H9 (cell line): ENCODE measurements around the gene MAGEB10. TPM values are rescaled to one million over a fixed set of nuclear protein-coding genes. Genes with fewer than 3 reads are reported as not detected.

ENCODE experiments used
- DNase-seq: peaks from one replicate; pipeline ENCODE4 v3.0.0-alpha.2; 2017
- H2AFZ ChIP-seq: one replicate; pipeline ENCODE4 v1.6.1; 2013; ENCODE audit warnings: mild to moderate bottlenecking, low read length, control low read depth, moderate library complexity
- H2AK5ac ChIP-seq: 2 replicates; pipeline ENCODE4 v1.6.1; 2013; ENCODE audit warnings: low read length, control low read depth, mixed read lengths; ENCODE audit not compliant: insufficient read length
- H2BK120ac ChIP-seq: one replicate; pipeline ENCODE4 v1.6.1; 2013; ENCODE audit warnings: low read depth, mild to moderate bottlenecking, low read length, control low read depth, inconsistent platforms; ENCODE audit not compliant: poor library complexity, severe bottlenecking
- H2BK12ac ChIP-seq: 2 replicates; pipeline ENCODE4 v1.6.1; 2013; ENCODE audit warnings: low read length, control low read depth, mixed read lengths, low read depth; ENCODE audit not compliant: insufficient read length
- H2BK15ac ChIP-seq: 2 replicates; pipeline ENCODE4 v1.6.1; 2013; ENCODE audit warnings: low read depth, low read length, control low read depth
- H2BK20ac ChIP-seq: one replicate; pipeline ENCODE4 v1.6.1; 2013; ENCODE audit warnings: low read depth, mild to moderate bottlenecking, low read length, control low read depth, inconsistent platforms; ENCODE audit not compliant: poor library complexity, severe bottlenecking
- H2BK5ac ChIP-seq: 2 replicates; pipeline ENCODE4 v1.6.1; 2013; ENCODE audit warnings: low read length, control low read depth, mixed read lengths; ENCODE audit not compliant: insufficient read length
- H3K14ac ChIP-seq: 2 replicates; pipeline ENCODE4 v1.6.1; 2013; ENCODE audit warnings: low read length, control low read depth; ENCODE audit not compliant: insufficient read depth
- H3K18ac ChIP-seq: 2 replicates; pipeline ENCODE4 v1.6.1; 2013; ENCODE audit warnings: low read depth, mild to moderate bottlenecking, mixed read lengths, low read length, control low read depth; ENCODE audit not compliant: insufficient read length
- H3K23ac ChIP-seq: 2 replicates; pipeline ENCODE4 v1.6.1; 2013; ENCODE audit warnings: low read length, control low read depth, mixed read lengths, low read depth; ENCODE audit not compliant: insufficient read length
- H3K23me2 ChIP-seq: 2 replicates; pipeline ENCODE4 v1.6.1; 2013; ENCODE audit warnings: low read depth, mild to moderate bottlenecking, mixed read lengths, low read length, control low read depth; ENCODE audit not compliant: insufficient read length, poor library complexity, severe bottlenecking
- H3K27ac ChIP-seq: 2 replicates; pipeline ENCODE4 v1.5.1; 2013; ENCODE audit warnings: low read length, control low read depth, mixed read lengths, low read depth; ENCODE audit not compliant: insufficient read length
- H3K27me3 ChIP-seq: 2 replicates; pipeline ENCODE4 v1.6.1; 2013; ENCODE audit warnings: low read length, control low read depth, inconsistent platforms; ENCODE audit not compliant: insufficient read depth
- H3K4ac ChIP-seq: 2 replicates; pipeline ENCODE4 v1.6.1; 2013; ENCODE audit warnings: low read depth, mild to moderate bottlenecking, control low read depth, inconsistent platforms, low read length, moderate library complexity
- H3K4me1 ChIP-seq: 2 replicates; pipeline ENCODE4 v1.6.1; 2013; ENCODE audit warnings: low read length, control low read depth, inconsistent platforms; ENCODE audit not compliant: insufficient read depth
- H3K4me2 ChIP-seq: 2 replicates; pipeline ENCODE4 v1.6.1; 2013; ENCODE audit warnings: low read length, control low read depth, mixed read lengths; ENCODE audit not compliant: insufficient read length, insufficient read depth
- H3K56ac ChIP-seq: 2 replicates; pipeline ENCODE4 v1.6.1; 2013; ENCODE audit warnings: low read depth, mild to moderate bottlenecking, mixed read lengths, low read length, control low read depth; ENCODE audit not compliant: insufficient read length
- H3K79me1 ChIP-seq: 2 replicates; pipeline ENCODE4 v1.6.1; 2013; ENCODE audit warnings: low read depth, mild to moderate bottlenecking, moderate library complexity, low read length, control low read depth, inconsistent platforms; ENCODE audit not compliant: insufficient read depth, poor library complexity, severe bottlenecking
- H3K79me2 ChIP-seq: 2 replicates; pipeline ENCODE4 v1.6.1; 2013; ENCODE audit warnings: low read length, control low read depth, inconsistent platforms; ENCODE audit not compliant: insufficient read depth
- H3K9ac ChIP-seq: 2 replicates; pipeline ENCODE4 v1.6.1; 2013; ENCODE audit warnings: low read length, control low read depth, mixed read lengths; ENCODE audit not compliant: insufficient read length; ENCODE audit errors: extremely low read depth
- H3K9me3 ChIP-seq: one replicate; pipeline ENCODE4 v1.6.1; 2013; ENCODE audit warnings: low read depth, low read length, inconsistent platforms; ENCODE audit not compliant: control insufficient read depth
- H3T11ph ChIP-seq: one replicate; pipeline ENCODE4 v1.6.1; 2013; ENCODE audit warnings: mild to moderate bottlenecking, low read length, control low read depth, inconsistent platforms
- H4K20me1 ChIP-seq: one replicate; pipeline ENCODE4 v1.6.1; 2013; ENCODE audit not compliant: control insufficient read depth, insufficient read length, insufficient read depth
- H4K5ac ChIP-seq: 2 replicates; pipeline ENCODE4 v1.6.1; 2013; ENCODE audit warnings: low read depth, mild to moderate bottlenecking, mixed read lengths, low read length, control low read depth; ENCODE audit not compliant: insufficient read length
- H4K8ac ChIP-seq: replicated peaks from 2 replicates; pipeline ENCODE4 v1.6.1; 2013; ENCODE audit warnings: low read length, control low read depth, mixed read lengths, low read depth; ENCODE audit not compliant: insufficient read length
- H4K91ac ChIP-seq: 2 replicates; pipeline ENCODE4 v1.6.1; 2013; ENCODE audit warnings: low read depth, mild to moderate bottlenecking, moderate library complexity, mixed read lengths, low read length, control low read depth; ENCODE audit not compliant: insufficient read length
- H3K27ac Mint-ChIP-seq, 3 experiments: 2 replicates in 2 of 3; 3 replicates in 1 of 3; pipeline ENCODE4 v1.8.0; 2020 to 2021; ENCODE audit warnings: mixed read lengths in 3 of 3, mild to moderate bottlenecking in 1 of 3, moderate library complexity in 1 of 3
- H3K27me3 Mint-ChIP-seq: 2 replicates; pipeline ENCODE4 v1.8.0; 2021; ENCODE audit warnings: low read depth, mild to moderate bottlenecking, moderate library complexity, mixed read lengths
- H3K36me3 Mint-ChIP-seq, 3 experiments: 2 replicates in 2 of 3; 3 replicates in 1 of 3; pipeline ENCODE4 v1.8.0; 2020 to 2021; ENCODE audit warnings: low read depth in 3 of 3, mixed read lengths in 3 of 3; ENCODE audit not compliant: insufficient read depth in 1 of 3
- H3K4me1 Mint-ChIP-seq, 2 experiments: 2 replicates each; pipeline ENCODE4 v1.8.0; 2020; ENCODE audit warnings: mixed read lengths in 2 of 2
- H3K4me3 Mint-ChIP-seq, 2 experiments: 2 replicates in 1 of 2; 3 replicates in 1 of 2; pipeline ENCODE4 v1.8.0; 2020 to 2021; ENCODE audit warnings: mild to moderate bottlenecking in 2 of 2, mixed read lengths in 2 of 2, moderate library complexity in 1 of 2
- H3K9me3 Mint-ChIP-seq, 2 experiments: 2 replicates in 1 of 2; 3 replicates in 1 of 2; pipeline ENCODE4 v1.8.0; 2020; ENCODE audit warnings: mild to moderate bottlenecking in 2 of 2, mixed read lengths in 2 of 2, moderate library complexity in 1 of 2
- CTCF ChIP-seq: fragments of 200-600 bp; sonication (generic); conservative IDR thresholded peaks from 3 replicates; pipeline ENCODE4 v1.8.0; 2021; ENCODE audit warnings: antibody characterized with exemption, mild to moderate bottlenecking
- WGBS: extraction: QIAGEN DNeasy Blood & Tissue Kit; methylation state at CpG from one replicate; pipeline ENCODE4 v1.1.7; 2013; ENCODE audit warnings: missing lambda C conversion rate, low lambda C conversion rate, mixed read lengths; ENCODE audit not compliant: insufficient read length; ENCODE audit errors: extremely low coverage; 5-methylcytosine and 5-hydroxymethylcytosine counted together
- total RNA-seq: library from RNA; stranded (reverse); gene quantifications from 2 replicates; pipeline ENCODE4 v1.2.1, GENCODE V29; 2021

MAGEB10 gene
- total RNA-seq, 1 experiment from 2014 or later: not detected

GRCh38 chrX:27765718-27766117, 42.1 kb upstream of the MAGEB10 start:
- H3K36me3 Mint-ChIP-seq: peaks cover 0 to 2% (median 0%) of the 10 kb centered on the region in 3 experiments; a peak in 2 of 7 replicates
- no CpG with 5 or more reads among the region's 12 CpGs for WGBS
- H3K18ac ChIP-seq: no peak overlapping the region

More at GRCh38 chrX:27765718-27766117, 42.1 kb upstream of the MAGEB10 start:
- Histone ChIP-seq H4K5ac (no peak overlapping the region), H3K56ac (no peak overlapping the region), H3K27ac (no peak overlapping the region), H2AFZ (no peak overlapping the region), H2BK20ac (no peak overlapping the region), H4K91ac (no peak overlapping the region), H3K23me2 (no peaks in the 10 kb centered on the region), H3T11ph (no peak overlapping the region), H3K9me3 (peaks cover 8% of the 10 kb centered on the region), H3K27me3 (no peaks in the 10 kb centered on the region), H3K79me1 (no peaks in the 10 kb centered on the region), H3K9ac (no peak overlapping the region), H2BK5ac (no peak overlapping the region), H2BK15ac (no peak overlapping the region), H3K79me2 (no peaks in the 10 kb centered on the region), H2AK5ac (no peak overlapping the region), H3K23ac (no peak overlapping the region), H4K8ac (no peak overlapping the region), H2BK12ac (no peak overlapping the region), H3K4me1 (no peaks in the 10 kb centered on the region), H4K20me1 (no peaks in the 10 kb centered on the region), H3K4me2 (no peak overlapping the region), H3K14ac (no peak overlapping the region), H2BK120ac (no peak overlapping the region), H3K4ac (no peak overlapping the region)
- no peak for TF ChIP-seq CTCF
- H3K9me3 Mint-ChIP-seq: peaks cover 48 to 50% of the 10 kb centered on the region in 2 experiments
- no peak overlapping the region for H3K4me3 Mint-ChIP-seq
- no peak for DNase-seq
- H3K27ac Mint-ChIP-seq: no peak overlapping the region
- H3K4me1 Mint-ChIP-seq: no peaks in the 10 kb centered on the region
- peaks cover 4% of the 10 kb centered on the region; the same call in 1 of the 2 replicates for H3K27me3 Mint-ChIP-seq
